Muscle layer of colon (tissue), 2 donors: ENCODE results near the gene PLEKHB1.

Source experiments
- H3K27ac ChIP-seq: one replicate; pipeline ENCODE4 v1.7.0; 2013; ENCODE audit warnings: low read depth, mild to moderate bottlenecking, low read length, moderate library complexity
- H3K27me3 ChIP-seq, 2 donors: one replicate each; pipeline ENCODE4 v1.7.0; 2013; ENCODE audit warnings: low read length in 2 of 2, mild to moderate bottlenecking in 2 of 2; ENCODE audit not compliant: insufficient read depth in 2 of 2, control insufficient read depth in 1 of 2
- H3K36me3 ChIP-seq: one replicate; pipeline ENCODE4 v1.7.0; 2013; ENCODE audit warnings: mild to moderate bottlenecking, low read length; ENCODE audit not compliant: insufficient read depth
- H3K4me1 ChIP-seq: one replicate; pipeline ENCODE4 v1.7.0; 2013; ENCODE audit warnings: mild to moderate bottlenecking, low read length; ENCODE audit not compliant: insufficient read depth
- H3K4me3 ChIP-seq, 2 donors: one replicate each; pipeline ENCODE4 v1.7.0; 2013; ENCODE audit warnings: low read length in 2 of 2, low read depth in 1 of 2, mild to moderate bottlenecking in 1 of 2, moderate library complexity in 1 of 2
- H3K9ac ChIP-seq: one replicate; pipeline ENCODE4 v1.7.0; 2013; ENCODE audit warnings: low read length
- H3K9me3 ChIP-seq: one replicate; pipeline ENCODE4 v1.7.0; 2013; ENCODE audit warnings: mild to moderate bottlenecking, low read length
- donor health status: abdominal sarcoma.
- donor health status: Adenocarcinoma of cecum.

PLEKHB1 gene

GRCh38 chr11:73649206-73649605 is 2.8 kb downstream of the PLEKHB1 start:
- H3K4me3 ChIP-seq = no peak overlapping the region
- no peaks in the 10 kb centered on the region for H3K9me3 ChIP-seq
- H3K4me1 ChIP-seq = peaks cover 4% of the 10 kb centered on the region
- no peaks in the 10 kb centered on the region for H3K27me3 ChIP-seq
- H3K9ac ChIP-seq = no peak overlapping the region
- H3K27ac ChIP-seq = no peak overlapping the region
- H3K36me3 ChIP-seq = no peaks in the 10 kb centered on the region

DNA sequence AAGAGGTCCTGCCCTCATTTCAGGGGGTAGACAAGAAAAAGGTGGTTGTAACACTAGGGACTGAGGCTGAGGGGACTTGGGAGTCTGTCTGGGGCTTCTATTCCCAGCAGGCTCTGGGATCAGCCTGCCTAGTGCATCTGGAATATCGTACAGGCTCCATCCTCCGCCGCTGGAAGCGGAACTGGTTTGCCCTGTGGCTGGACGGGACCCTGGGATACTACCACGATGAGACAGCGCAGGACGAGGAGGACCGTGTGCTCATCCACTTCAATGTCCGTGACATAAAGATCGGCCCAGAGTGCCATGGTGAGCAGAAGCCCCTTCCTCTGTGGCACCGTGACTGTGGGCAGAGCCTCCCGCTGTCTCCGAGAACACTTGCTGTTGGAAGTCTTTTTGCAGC is 4.0 kb downstream of the PLEKHB1 start:
- no peaks in the 10 kb centered on the region for H3K9me3 ChIP-seq
- no peaks in the 10 kb centered on the region for H3K36me3 ChIP-seq
- H3K9ac ChIP-seq = no peak overlapping the region
- H3K4me3 ChIP-seq = no peak overlapping the region
- H3K27me3 ChIP-seq = no peaks in the 10 kb centered on the region
- H3K27ac ChIP-seq = no peak overlapping the region
- peaks cover 4% of the 10 kb centered on the region for H3K4me1 ChIP-seq

GRCh38 chr11:73651252-73651651 is 4.9 kb downstream of the PLEKHB1 start:
- Histone ChIP-seq H3K9me3 (no peaks in the 10 kb centered on the region), H3K9ac (no peak overlapping the region), H3K4me3 (no peak overlapping the region), H3K36me3 (no peaks in the 10 kb centered on the region), H3K27ac (no peak overlapping the region), H3K27me3 (no peaks in the 10 kb centered on the region), H3K4me1 (no peaks in the 10 kb centered on the region)

DNA sequence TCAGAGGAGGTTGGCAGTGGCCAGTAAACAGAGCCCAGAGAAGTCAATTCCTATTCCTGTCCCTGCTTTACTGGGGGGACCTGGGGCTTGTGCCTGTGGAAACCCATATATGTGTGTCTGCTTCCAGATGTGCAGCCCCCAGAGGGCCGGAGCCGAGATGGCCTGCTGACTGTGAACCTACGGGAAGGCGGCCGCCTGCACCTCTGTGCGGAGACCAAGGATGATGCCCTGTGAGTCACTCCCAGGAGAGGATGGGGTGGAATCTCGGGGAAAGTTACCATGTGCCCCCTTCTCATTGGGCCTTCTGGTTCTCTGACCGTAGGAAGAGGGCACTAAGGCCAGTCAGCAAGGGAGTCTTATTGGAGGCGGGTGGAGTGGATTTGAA is 5.3 kb downstream of the PLEKHB1 start:
- Histone ChIP-seq H3K9ac (no peak overlapping the region), H3K4me1 (no peaks in the 10 kb centered on the region), H3K27ac (no peak overlapping the region), H3K27me3 (no peaks in the 10 kb centered on the region), H3K9me3 (no peaks in the 10 kb centered on the region), H3K36me3 (no peaks in the 10 kb centered on the region), H3K4me3 (no peak overlapping the region)

DNA sequence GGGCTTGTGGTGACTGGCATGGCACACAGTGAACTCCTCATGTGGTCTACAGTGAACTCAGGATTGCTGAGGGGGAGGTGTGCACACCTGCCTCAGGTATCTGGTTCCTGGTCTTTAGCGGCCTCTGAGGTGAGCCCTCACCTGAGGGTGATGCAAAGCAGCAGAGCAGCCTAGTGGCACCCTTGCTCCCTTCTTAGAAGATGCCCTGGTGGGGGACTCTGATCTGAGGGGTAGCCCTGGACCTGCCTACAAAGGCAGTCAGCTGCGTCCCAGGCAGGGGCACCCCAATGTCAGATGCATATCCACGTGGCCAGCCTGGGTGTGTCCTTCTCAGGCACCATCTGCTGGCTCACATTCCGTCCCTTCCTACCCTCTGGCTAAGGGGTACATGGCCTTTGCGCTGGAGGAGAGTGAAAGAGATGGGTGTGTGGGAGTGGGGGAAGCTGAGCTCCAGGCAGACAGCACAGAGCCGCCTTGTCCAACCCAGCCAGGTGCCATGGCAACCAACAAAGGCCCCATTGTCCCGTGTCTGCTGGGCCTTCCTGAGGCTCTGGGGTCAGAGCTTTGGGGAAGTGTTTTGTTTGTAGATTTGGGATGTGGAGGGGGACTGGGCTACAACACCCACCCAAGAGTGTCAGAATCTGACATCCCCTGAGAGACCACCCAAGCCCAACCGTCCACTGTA is 5.8 kb downstream of the PLEKHB1 start:
- no peak overlapping the region for H3K4me3 ChIP-seq
- H3K4me1 ChIP-seq = no peaks in the 10 kb centered on the region
- H3K36me3 ChIP-seq = no peaks in the 10 kb centered on the region
- no peaks in the 10 kb centered on the region for H3K9me3 ChIP-seq
- no peak overlapping the region for H3K9ac ChIP-seq
- H3K27me3 ChIP-seq = no peaks in the 10 kb centered on the region
- no peak overlapping the region for H3K27ac ChIP-seq

DNA sequence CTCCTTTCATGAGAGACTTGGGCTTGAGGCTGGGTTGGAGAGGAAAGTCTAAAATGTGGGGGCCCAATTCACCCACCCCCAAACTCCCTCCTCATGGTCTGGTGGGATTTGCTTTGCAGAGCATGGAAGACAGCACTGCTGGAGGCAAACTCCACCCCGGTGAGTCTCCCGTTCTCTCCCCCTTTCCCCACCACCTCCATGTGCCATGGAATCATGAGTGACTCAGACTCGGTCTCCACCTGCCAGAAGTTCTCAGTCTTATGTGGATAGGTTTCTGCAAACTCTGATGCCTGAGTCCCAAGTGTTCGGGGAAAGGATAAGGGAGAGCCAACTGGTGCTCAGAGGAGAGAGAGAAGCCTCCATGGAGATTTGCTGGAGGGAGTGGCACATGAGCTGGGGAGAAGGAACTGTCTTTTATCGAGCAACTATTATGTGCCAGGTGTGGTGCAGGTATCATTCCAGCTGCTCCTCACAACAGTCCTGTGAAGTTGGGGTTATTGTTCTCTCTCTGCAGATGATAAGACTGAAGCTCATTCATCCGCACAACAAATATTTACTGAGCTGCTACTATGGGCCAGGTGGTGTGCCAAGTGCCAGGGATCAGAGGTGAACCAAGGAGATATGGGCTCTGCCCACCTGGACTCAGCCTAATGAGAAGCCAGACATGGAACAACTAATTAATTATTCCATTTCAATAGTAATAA is 6.6 kb downstream of the PLEKHB1 start:
- no peaks in the 10 kb centered on the region for H3K9me3 ChIP-seq
- no peaks in the 10 kb centered on the region for H3K4me1 ChIP-seq
- no peak overlapping the region for H3K4me3 ChIP-seq
- no peak overlapping the region for H3K27ac ChIP-seq
- no peaks in the 10 kb centered on the region for H3K27me3 ChIP-seq
- no peaks in the 10 kb centered on the region for H3K36me3 ChIP-seq
- no peak overlapping the region for H3K9ac ChIP-seq

GRCh38 chr11:73653996-73654395 is 7.6 kb downstream of the PLEKHB1 start:
- H3K27ac ChIP-seq = no peak overlapping the region
- H3K9me3 ChIP-seq = no peaks in the 10 kb centered on the region
- H3K27me3 ChIP-seq = no peaks in the 10 kb centered on the region
- no peaks in the 10 kb centered on the region for H3K4me1 ChIP-seq
- no peaks in the 10 kb centered on the region for H3K36me3 ChIP-seq
- H3K4me3 ChIP-seq = no peak overlapping the region
- H3K9ac ChIP-seq = no peak overlapping the region

DNA sequence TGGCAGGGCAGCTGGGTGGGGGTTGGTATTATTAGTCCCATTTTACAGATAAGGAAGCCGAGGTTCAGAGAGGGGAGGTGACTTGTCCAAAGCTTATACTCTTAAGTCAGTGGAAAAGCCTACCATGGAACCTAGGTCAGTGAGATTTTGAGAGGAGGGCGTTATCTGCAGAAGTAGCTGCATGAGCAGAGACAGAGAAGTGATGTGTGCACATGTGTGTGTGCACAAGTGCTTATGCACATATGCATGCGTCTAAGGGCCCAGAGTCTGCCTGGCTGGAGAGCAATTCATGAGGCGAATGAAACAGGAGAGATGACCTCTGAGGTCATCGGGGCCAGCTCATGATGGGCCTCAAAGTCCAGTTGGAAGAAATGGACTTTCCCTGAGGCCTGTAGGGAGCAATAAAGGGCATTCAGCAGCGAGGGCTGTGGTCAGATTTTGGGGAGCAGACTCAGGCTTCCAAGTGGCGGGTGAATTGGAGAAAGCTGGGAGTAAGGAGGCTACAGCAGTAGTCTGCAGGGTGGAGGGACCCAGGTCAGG is 8.2 kb downstream of the PLEKHB1 start:
- no peak overlapping the region for H3K27ac ChIP-seq
- no peak overlapping the region for H3K4me3 ChIP-seq
- H3K27me3 ChIP-seq = no peaks in the 10 kb centered on the region
- no peaks in the 10 kb centered on the region for H3K9me3 ChIP-seq
- H3K9ac ChIP-seq = no peak overlapping the region
- no peaks in the 10 kb centered on the region for H3K36me3 ChIP-seq
- H3K4me1 ChIP-seq = no peaks in the 10 kb centered on the region

- no peaks in the 10 kb centered on the region for H3K36me3 ChIP-seq
- no peak overlapping the region for H3K4me3 ChIP-seq
These were observed 9.3 kb downstream of the PLEKHB1 start for GRCh38 chr11:73655686-73656085.

DNA sequence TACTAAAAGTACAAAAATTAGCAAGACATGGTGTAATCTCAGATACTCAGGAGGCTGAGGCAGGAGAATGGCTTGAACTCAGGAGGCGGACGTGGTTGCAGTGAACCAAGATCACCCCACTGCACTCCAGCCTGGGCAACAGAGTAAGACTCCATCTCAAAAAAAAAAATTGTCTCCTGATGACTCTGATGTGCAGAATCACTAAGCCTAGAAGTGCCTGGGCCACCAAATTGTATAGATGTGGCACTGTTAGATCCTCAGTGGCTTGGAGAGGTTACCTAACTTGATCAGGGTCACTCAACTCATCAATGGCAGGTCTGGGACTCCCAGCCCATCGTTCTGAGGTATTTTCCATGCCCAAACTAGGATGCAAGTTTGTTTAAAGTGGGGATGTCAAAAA is 10.6 kb downstream of the PLEKHB1 start:
- no peak overlapping the region for H3K4me3 ChIP-seq
- no peaks in the 10 kb centered on the region for H3K36me3 ChIP-seq
- H3K9ac ChIP-seq = no peak overlapping the region
- H3K9me3 ChIP-seq = no peaks in the 10 kb centered on the region
- H3K27ac ChIP-seq = no peak overlapping the region
- no peaks in the 10 kb centered on the region for H3K4me1 ChIP-seq
- H3K27me3 ChIP-seq = no peaks in the 10 kb centered on the region

More at GRCh38 chr11:73655686-73656085, 9.3 kb downstream of the PLEKHB1 start:
- no peaks in the 10 kb centered on the region for H3K27me3 ChIP-seq
- H3K9ac ChIP-seq = no peak overlapping the region
- H3K4me1 ChIP-seq = no peaks in the 10 kb centered on the region
- no peaks in the 10 kb centered on the region for H3K9me3 ChIP-seq
- H3K27ac ChIP-seq = no peak overlapping the region

DNA sequence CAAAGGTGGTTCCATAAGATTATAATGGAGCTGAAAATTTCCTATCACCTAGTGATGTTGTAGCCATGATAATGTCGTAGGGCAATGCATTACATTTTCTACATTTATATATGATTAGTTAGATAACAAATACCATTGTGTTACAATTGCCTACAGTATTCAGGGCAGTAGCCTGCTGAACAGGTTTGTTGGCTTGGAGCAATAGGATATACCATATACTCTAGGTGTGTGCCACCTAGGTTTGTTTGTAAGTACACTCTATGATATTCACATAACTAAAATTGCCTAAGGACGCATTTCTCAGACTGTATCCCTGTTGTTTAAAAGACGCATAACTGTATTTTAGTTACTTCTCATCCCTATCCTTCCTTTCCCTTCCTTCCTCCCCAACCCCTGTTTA is 13.6 kb downstream of the PLEKHB1 start:
- no peak overlapping the region for H3K9ac ChIP-seq
- no peak overlapping the region for H3K4me3 ChIP-seq
- H3K9me3 ChIP-seq = no peaks in the 10 kb centered on the region
- no peaks in the 10 kb centered on the region for H3K36me3 ChIP-seq
- H3K4me1 ChIP-seq = no peaks in the 10 kb centered on the region
- no peaks in the 10 kb centered on the region for H3K27me3 ChIP-seq
- H3K27ac ChIP-seq = no peak overlapping the region
